Epithelial cell of esophagus (primary cell): ENCODE measurements around the gene PCNX1.
A peak's percentile ranks its signal among the peaks of the same experiment; 100 is the strongest.

Source experiments
- DNase-seq: peaks from one replicate; pipeline ENCODE4 v3.0.0; 2010; ENCODE audit warnings: low read depth
- H3K4me3 ChIP-seq: 2 replicates; pipeline ENCODE4 v1.5.1; 2011; ENCODE audit warnings: mild to moderate bottlenecking, low read length, control low read depth
- TF ChIP-seq, protein P1 (sequence below): IDR thresholded peaks from 2 replicates; pipeline ENCODE4 v1.5.1; 2011; ENCODE audit warnings: low read depth, mild to moderate bottlenecking, low read length, control low read depth, inconsistent platforms; ENCODE audit not compliant: insufficient read depth; ENCODE audit errors: missing control alignments

Gene PCNX1

GRCh38 chr14:71071042-71071441, 163.8 kb downstream of the PCNX1 start:
- DNase-seq, result no peak
- H3K4me3 ChIP-seq, result no peak overlapping the region
- TF ChIP-seq, protein P1, sequence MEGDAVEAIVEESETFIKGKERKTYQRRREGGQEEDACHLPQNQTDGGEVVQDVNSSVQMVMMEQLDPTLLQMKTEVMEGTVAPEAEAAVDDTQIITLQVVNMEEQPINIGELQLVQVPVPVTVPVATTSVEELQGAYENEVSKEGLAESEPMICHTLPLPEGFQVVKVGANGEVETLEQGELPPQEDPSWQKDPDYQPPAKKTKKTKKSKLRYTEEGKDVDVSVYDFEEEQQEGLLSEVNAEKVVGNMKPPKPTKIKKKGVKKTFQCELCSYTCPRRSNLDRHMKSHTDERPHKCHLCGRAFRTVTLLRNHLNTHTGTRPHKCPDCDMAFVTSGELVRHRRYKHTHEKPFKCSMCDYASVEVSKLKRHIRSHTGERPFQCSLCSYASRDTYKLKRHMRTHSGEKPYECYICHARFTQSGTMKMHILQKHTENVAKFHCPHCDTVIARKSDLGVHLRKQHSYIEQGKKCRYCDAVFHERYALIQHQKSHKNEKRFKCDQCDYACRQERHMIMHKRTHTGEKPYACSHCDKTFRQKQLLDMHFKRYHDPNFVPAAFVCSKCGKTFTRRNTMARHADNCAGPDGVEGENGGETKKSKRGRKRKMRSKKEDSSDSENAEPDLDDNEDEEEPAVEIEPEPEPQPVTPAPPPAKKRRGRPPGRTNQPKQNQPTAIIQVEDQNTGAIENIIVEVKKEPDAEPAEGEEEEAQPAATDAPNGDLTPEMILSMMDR, result no peak

DNA sequence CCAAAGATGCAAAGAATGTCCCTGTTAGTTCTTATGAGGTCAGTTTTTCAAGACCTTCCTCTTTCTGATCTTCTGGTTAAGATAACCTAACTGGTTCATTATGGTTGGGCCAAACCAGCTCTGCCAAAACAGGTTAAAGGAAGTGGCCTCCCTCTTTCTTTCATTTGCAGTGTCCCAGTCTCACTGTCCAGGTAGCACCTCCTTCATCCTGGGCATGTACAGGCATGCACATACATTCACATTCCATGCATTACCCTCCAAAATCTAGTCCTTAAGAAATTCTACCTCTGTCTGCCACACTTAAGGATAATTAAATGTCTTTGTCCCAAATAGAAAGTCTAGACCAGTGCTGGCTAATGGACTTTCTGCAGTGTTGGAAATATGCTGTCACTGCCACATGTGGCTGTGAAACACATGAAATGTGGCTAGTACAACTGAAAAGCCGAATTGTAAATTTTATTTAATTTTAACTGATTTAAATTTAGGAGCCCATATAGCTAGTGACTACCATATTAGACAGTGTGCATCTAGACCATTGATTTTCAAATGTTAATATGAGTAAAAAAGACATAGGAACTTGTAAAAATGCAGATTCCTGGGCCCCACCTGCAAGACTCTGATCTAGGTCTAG, 169.3 kb downstream of the PCNX1 start:
- TF ChIP-seq, protein P1, result no peak
- peak; percentile 48 for DNase-seq

GRCh38 chr14:71078500-71078899, 171.2 kb downstream of the PCNX1 start:
- no peak for DNase-seq
- TF ChIP-seq, protein P1, result no peak
- no peak overlapping the region for H3K4me3 ChIP-seq

More for the DNA sequence above, 169.3 kb downstream of the PCNX1 start:
- no peak overlapping the region for H3K4me3 ChIP-seq

- no peak overlapping the region for H3K4me3 ChIP-seq
- DNase-seq, result no peak
- TF ChIP-seq, protein P1, result no peak
Observed at GRCh38 chr14:71086567-71086966, 179.3 kb downstream of the PCNX1 start.

DNA sequence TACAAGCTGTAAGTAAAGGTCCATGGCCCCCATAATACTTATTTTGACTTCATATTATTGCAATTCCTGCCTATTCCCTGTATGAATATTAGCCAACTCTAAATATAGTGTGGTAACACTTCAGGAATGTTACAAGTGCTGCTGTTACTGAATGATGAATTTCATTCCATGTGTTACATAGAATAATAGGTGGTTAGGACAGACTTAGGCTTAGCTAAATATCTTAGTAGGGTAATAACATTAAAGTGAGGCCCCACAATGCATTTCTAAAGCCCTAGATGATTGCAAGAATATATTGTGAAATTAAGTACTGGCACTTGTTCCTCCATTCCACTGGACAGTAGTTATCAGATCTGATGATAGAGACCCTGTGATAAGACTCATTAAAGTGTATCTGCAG, 182.7 kb downstream of the PCNX1 start:
- DNase-seq, result peak; percentile 15
- TF ChIP-seq, protein P1, result no peak

DNA sequence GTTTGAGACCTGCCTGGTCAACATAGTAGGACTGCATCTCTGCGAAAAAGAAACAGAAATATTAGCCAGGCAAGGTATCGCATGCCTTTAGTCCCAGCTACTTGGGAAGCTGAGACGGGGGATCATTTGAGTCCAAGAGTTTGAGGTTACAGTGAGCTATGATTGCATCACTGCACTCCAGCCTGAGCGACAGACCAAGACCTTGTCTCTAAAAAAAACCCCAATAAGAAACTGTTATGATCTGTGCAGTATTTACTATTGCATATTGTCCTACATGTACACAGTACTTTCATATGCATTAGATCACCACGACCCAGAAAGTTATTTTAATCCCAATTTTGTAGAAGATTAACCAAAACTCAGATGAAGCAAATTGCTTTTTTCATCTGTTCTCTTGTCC, 187.5 kb downstream of the PCNX1 start:
- no peak overlapping the region for H3K4me3 ChIP-seq
- TF ChIP-seq, protein P1, result no peak
- no peak for DNase-seq

More for the DNA sequence above, 182.7 kb downstream of the PCNX1 start:
- no peak overlapping the region for H3K4me3 ChIP-seq

DNA sequence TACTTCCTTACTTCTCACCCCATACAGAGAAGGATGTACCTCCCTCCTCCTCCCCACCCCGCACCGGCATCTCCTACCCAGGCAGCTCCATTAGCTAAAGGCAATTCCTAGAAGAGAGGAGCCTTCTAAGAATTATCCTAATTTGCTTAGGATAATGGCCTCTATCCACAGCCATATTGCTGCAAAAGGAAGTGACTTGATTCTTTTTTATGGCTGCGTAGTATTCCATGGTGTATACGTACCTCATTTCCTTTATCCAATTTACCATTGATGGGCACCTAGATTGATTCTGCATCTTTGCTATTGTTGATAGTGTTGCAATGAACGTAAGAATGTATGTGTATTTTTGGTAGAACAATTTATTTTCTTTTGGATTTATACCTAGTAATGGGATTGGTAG, 189.7 kb downstream of the PCNX1 start:
- no peak overlapping the region for H3K4me3 ChIP-seq
- TF ChIP-seq, protein P1, result no peak
- no peak for DNase-seq
